ENCODE data around the gene SETBP1.

The SETBP1 gene

DNA sequence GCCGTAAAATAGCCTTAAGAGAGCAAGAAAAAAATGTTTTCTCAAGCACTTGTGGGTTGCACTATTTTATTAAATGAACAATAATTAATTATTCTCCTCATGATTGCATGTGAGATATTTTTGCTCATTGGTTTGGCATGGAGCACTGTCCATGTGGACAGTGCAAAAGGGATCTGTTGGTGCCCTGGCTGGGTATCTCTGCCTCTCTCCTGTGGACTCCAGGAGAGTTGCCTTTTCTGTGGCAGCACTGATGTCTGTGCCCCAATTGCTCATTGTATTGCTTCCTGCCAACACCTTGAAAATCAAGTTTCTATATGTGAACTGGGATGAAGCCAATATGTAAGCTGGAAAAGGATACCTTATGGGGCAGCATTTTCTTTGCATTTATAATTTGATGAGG, 131.7 kb downstream of the SETBP1 start:
- H3K4me3 ChIP-seq, result no peak overlapping the region
- H3K27ac ChIP-seq, result no peak overlapping the region
- no peak overlapping the region for H3K9ac ChIP-seq (ENCODE audit: insufficient read length)
- no peak for DNase-seq (ENCODE audit: low read depth, low spot score)
- TF ChIP-seq POLR2AphosphoS5 (IDR thresholded peaks at IDR 0.05; ENCODE audit: borderline replicate concordance, low read depth, low read length) (no peak), EZH2 (IDR thresholded peaks at IDR 0.05) (no peak), FOXP2 (optimal IDR thresholded peaks at IDR 0.05; ENCODE audit: control extremely low read depth, extremely low read length, insufficient read depth) (no peak)
- no peaks in the 10 kb centered on the region for H3K9me3 ChIP-seq (ENCODE audit: low read depth, low read length)
- no peaks in the 10 kb centered on the region for H3K36me3 ChIP-seq (ENCODE audit: insufficient read depth, low read length)

DNA sequence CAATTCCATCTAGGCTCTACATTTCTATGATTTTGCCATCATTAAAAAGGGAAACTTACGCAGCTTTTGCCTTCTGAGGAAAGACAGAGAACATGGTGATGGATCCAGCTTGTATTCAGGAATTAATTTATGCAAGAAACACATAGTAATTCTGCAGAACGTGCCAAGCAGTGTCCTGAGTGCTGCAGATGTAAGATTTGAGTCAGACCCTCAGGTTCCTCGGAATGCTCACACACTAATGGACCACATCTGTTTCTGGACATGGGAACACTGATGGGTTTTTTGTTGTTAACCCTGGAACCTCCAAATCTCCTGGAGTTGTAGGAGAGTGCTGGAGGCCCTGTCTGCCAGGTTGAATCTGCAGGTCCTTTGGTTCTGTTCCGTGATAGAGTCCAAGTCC, 132.9 kb downstream of the SETBP1 start:
- TF ChIP-seq FOXP2 (optimal IDR thresholded peaks at IDR 0.05; ENCODE audit: control extremely low read depth, extremely low read length, insufficient read depth) (no peak), EZH2 (IDR thresholded peaks at IDR 0.05) (no peak), POLR2AphosphoS5 (IDR thresholded peaks at IDR 0.05; ENCODE audit: borderline replicate concordance, low read depth, low read length) (no peak)
- no peak overlapping the region for H3K9ac ChIP-seq (ENCODE audit: insufficient read length)
- no peak overlapping the region for H3K27ac ChIP-seq
- DNase-seq (ENCODE audit: low read depth, low spot score), result no peak
- no peaks in the 10 kb centered on the region for H3K36me3 ChIP-seq (ENCODE audit: insufficient read depth, low read length)
- H3K4me3 ChIP-seq, result no peak overlapping the region
- H3K9me3 ChIP-seq (ENCODE audit: low read depth, low read length), result no peaks in the 10 kb centered on the region

DNA sequence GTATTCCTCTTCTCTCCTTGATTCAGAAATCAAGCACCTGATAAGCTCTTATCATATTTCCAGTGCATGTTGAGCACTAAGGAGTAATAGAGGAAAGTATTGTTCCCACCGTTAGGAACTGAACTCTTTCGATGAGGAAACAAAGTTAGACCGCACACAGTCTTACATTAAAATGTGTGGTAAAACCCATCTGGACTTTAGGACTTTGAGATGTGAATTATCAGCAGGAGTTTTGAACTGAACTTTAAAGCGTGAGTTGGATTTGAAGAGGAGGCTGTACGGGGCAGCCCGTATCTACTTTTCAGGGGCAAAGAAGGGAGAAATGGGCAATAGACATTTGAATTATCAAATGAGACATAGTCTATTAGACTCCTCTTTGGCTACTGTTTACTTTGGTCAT, 134.4 kb downstream of the SETBP1 start:
- Histone ChIP-seq H3K9me3 (ENCODE audit: low read depth, low read length) (no peaks in the 10 kb centered on the region), H3K9ac (ENCODE audit: insufficient read length) (no peak overlapping the region), H3K36me3 (ENCODE audit: insufficient read depth, low read length) (no peaks in the 10 kb centered on the region), H3K4me3 (no peak overlapping the region), H3K27ac (no peak overlapping the region)
- no peak for TF ChIP-seq EZH2 (IDR thresholded peaks at IDR 0.05)
- no peak for TF ChIP-seq FOXP2 (optimal IDR thresholded peaks at IDR 0.05; ENCODE audit: control extremely low read depth, extremely low read length, insufficient read depth)
- TF ChIP-seq POLR2AphosphoS5 (IDR thresholded peaks at IDR 0.05; ENCODE audit: borderline replicate concordance, low read depth, low read length), result no peak
- no peak for DNase-seq (ENCODE audit: low read depth, low spot score)

DNA sequence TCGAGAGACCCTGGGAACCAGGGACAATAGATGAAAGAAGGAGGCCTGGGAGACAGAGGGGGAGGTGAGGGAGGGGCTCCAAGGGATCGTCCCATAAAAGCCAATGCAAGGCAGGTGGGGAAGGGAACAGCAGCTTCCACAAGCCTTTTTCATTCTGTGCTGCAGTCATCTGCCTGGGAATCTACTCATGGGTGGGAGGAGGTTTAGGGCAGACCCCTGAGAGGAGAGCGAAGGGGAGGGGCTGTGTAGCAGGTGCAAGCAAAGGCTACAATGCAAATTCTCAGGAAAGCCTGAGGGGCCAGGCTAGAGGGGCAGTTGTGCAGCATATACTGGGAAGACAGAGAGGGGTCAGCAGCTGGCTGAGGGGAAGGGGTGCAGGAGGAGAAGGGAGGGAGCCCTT, 135.4 kb downstream of the SETBP1 start:
- no peaks in the 10 kb centered on the region for H3K36me3 ChIP-seq (ENCODE audit: insufficient read depth, low read length)
- no peak for DNase-seq (ENCODE audit: low read depth, low spot score)
- H3K27ac ChIP-seq, result no peak overlapping the region
- H3K4me3 ChIP-seq, result no peak overlapping the region
- H3K9me3 ChIP-seq (ENCODE audit: low read depth, low read length), result no peaks in the 10 kb centered on the region
- TF ChIP-seq FOXP2 (optimal IDR thresholded peaks at IDR 0.05; ENCODE audit: control extremely low read depth, extremely low read length, insufficient read depth), result no peak
- TF ChIP-seq POLR2AphosphoS5 (IDR thresholded peaks at IDR 0.05; ENCODE audit: borderline replicate concordance, low read depth, low read length), result no peak
- TF ChIP-seq EZH2 (IDR thresholded peaks at IDR 0.05), result no peak
- no peak overlapping the region for H3K9ac ChIP-seq (ENCODE audit: insufficient read length)

DNA sequence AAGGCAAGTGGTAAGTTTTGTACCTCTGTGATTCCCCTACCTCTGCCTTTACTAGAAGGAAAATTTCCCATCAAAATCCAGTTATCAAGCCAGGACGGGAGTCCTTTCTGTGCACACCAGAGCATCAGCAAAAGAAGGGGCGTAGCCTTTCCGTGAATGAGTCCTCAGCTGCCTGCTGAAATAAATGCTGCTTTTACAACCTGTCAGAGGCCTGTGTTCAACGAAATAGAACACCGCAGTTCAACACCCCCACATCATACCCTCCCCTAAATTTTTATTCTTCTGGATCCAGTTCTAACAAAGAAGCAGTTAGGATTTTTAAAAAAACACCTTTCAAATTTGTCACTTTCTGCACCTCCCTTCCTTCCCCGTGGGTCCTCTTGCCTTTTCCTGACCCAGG, 135.8 kb downstream of the SETBP1 start:
- no peaks in the 10 kb centered on the region for H3K36me3 ChIP-seq (ENCODE audit: insufficient read depth, low read length)
- TF ChIP-seq POLR2AphosphoS5 (IDR thresholded peaks at IDR 0.05; ENCODE audit: borderline replicate concordance, low read depth, low read length) (no peak), EZH2 (IDR thresholded peaks at IDR 0.05) (no peak), FOXP2 (optimal IDR thresholded peaks at IDR 0.05; ENCODE audit: control extremely low read depth, extremely low read length, insufficient read depth) (no peak)
- H3K9ac ChIP-seq (ENCODE audit: insufficient read length), result no peak overlapping the region
- H3K4me3 ChIP-seq, result no peak overlapping the region
- H3K9me3 ChIP-seq (ENCODE audit: low read depth, low read length), result no peaks in the 10 kb centered on the region
- DNase-seq (ENCODE audit: low read depth, low spot score), result no peak
- no peak overlapping the region for H3K27ac ChIP-seq

DNA sequence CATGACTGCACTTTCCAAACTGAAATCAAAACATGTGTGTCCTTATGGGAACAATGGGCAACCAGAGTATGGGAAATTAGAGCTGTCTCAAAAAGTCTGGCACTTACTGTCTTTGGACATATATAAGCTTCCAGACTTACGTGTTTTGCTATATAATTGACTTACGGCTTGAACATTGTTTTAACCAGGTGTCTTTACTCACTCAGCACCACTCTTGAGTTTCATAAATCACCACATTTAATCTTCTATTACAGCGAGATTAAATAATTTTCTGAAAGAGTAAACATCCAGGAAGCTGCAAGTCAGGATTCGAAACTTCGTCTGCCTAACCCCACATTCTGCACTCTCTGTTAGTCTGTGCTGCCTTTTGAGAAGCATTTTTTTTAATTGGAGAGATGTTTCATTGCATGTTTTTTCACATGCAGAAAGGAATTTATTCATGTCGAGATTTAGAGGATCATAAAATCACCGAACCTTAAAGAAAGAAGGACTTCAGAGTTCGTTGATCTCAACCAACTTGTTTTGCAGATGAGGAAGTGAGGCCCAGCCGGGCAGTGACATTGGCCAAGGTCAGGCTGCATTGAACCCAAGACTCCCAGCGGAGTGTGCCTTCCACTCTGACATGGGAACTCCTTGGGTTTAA, 137.3 kb downstream of the SETBP1 start:
- TF ChIP-seq POLR2AphosphoS5 (IDR thresholded peaks at IDR 0.05; ENCODE audit: borderline replicate concordance, low read depth, low read length), result no peak
- no peak for TF ChIP-seq FOXP2 (optimal IDR thresholded peaks at IDR 0.05; ENCODE audit: control extremely low read depth, extremely low read length, insufficient read depth)
- TF ChIP-seq EZH2 (IDR thresholded peaks at IDR 0.05), result no peak
- no peak overlapping the region for H3K9ac ChIP-seq (ENCODE audit: insufficient read length)
- no peak overlapping the region for H3K4me3 ChIP-seq
- no peaks in the 10 kb centered on the region for H3K36me3 ChIP-seq (ENCODE audit: insufficient read depth, low read length)
- no peak for DNase-seq (ENCODE audit: low read depth, low spot score)
- H3K27ac ChIP-seq, result no peak overlapping the region
- H3K9me3 ChIP-seq (ENCODE audit: low read depth, low read length), result no peaks in the 10 kb centered on the region

DNA sequence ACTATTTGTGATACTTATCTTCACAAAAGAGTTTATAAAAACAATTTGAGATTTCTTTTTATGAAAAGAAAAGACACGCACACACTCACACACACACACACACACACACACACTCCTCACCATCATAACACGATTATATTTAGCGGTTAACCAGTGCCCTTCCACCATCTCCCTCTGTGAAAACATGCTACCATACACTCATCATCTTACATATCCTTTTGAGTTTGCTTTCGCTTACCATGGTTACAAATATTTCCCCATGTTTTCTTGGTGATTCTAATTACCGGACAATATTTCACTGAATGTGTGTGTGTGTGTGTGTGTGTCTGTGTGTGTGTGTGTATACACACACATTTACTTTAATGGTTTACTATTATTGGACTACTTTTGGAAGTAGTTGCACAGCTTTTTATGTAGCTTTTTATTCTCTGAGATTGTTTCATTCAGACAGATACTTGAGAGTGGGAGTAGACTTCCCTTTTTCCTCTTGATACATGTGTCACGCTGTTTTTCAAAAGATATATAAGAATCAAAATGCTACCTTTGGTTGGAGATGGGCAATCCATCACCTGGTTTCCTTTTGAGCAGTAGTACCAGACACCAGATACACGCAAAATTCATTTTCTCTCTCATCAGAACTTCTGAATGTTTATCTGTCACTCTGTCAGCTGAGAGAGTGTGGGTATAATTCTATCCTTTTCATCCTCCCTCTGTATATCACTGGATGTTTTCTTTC, 138.1 kb downstream of the SETBP1 start:
- Histone ChIP-seq H3K27ac (no peak overlapping the region), H3K36me3 (ENCODE audit: insufficient read depth, low read length) (no peaks in the 10 kb centered on the region), H3K4me3 (no peak overlapping the region), H3K9ac (ENCODE audit: insufficient read length) (no peak overlapping the region), H3K9me3 (ENCODE audit: low read depth, low read length) (no peaks in the 10 kb centered on the region)
- TF ChIP-seq FOXP2 (optimal IDR thresholded peaks at IDR 0.05; ENCODE audit: control extremely low read depth, extremely low read length, insufficient read depth), result no peak
- no peak for TF ChIP-seq EZH2 (IDR thresholded peaks at IDR 0.05)
- no peak for TF ChIP-seq POLR2AphosphoS5 (IDR thresholded peaks at IDR 0.05; ENCODE audit: borderline replicate concordance, low read depth, low read length)
- DNase-seq (ENCODE audit: low read depth, low spot score), result no peak

DNA sequence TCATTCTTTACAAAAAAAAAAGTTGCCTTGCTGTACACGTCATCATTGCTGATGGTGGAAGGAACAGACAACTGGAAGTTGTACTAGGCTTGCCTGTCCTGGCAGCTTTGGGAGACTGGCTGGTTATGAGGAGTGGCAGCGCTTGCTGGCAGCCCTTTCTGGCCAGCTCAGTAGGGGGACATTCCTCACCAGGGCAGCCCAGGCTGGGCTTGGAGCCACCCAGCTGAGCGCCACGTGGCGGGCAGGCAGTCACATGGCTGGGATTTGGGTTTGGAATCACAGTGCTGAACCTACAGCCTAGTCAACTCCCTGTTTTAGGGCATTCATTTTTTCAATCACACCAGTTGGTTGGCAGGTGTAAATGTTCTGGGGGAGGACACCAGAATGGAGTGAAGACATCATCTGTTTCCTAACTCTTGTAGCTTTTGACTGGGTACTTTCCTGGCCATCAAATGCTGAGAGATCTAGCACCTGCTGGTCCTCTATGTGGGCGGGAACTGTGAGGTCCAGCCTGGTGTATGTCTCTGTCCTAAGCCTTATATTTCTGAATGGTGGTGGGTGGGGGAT, 139.3 kb downstream of the SETBP1 start:
- Histone ChIP-seq H3K36me3 (ENCODE audit: insufficient read depth, low read length) (no peaks in the 10 kb centered on the region), H3K9ac (ENCODE audit: insufficient read length) (no peak overlapping the region), H3K9me3 (ENCODE audit: low read depth, low read length) (no peaks in the 10 kb centered on the region), H3K27ac (no peak overlapping the region), H3K4me3 (no peak overlapping the region)
- DNase-seq (ENCODE audit: low read depth, low spot score), result no peak
- no peak for TF ChIP-seq POLR2AphosphoS5 (IDR thresholded peaks at IDR 0.05; ENCODE audit: borderline replicate concordance, low read depth, low read length)
- no peak for TF ChIP-seq FOXP2 (optimal IDR thresholded peaks at IDR 0.05; ENCODE audit: control extremely low read depth, extremely low read length, insufficient read depth)
- no peak for TF ChIP-seq EZH2 (IDR thresholded peaks at IDR 0.05)

Data from SK-N-MC (cell line).